SU-DHL-6 (cell line): ENCODE results near the gene STAT1.

Experiments
- H2AFZ ChIP-seq: fragments of 200-600 bp; sonication (generic); 2 replicates; pipeline ENCODE4 v1.6.1; 2014; ENCODE audit warnings: low read depth, mild to moderate bottlenecking, moderate library complexity, mixed read lengths, antibody characterized with exemption, low read length; ENCODE audit not compliant: severe bottlenecking
- H3F3A ChIP-seq: fragments of 200-600 bp; shearing (Covaris generic); 2 replicates; pipeline ENCODE4 v1.6.0; 2016; ENCODE audit warnings: antibody characterized with exemption, mild to moderate bottlenecking; ENCODE audit not compliant: insufficient read depth
- H3K27ac ChIP-seq: fragments of 200-600 bp; sonication (generic); 2 replicates; pipeline ENCODE4 v1.5.1; 2016; ENCODE audit warnings: low read depth, mild to moderate bottlenecking, low read length, moderate library complexity, mixed read lengths
- H3K27me3 ChIP-seq: fragments of 200-600 bp; sonication (generic), shearing (Covaris generic); 2 replicates; pipeline ENCODE4 v1.6.0; 2014; ENCODE audit warnings: mild to moderate bottlenecking, low read length
- H3K36me3 ChIP-seq: fragments of 200-600 bp; sonication (generic); 2 replicates; pipeline ENCODE4 v1.6.1; 2014; ENCODE audit warnings: mild to moderate bottlenecking, low read length, mixed read lengths
- H3K4me2 ChIP-seq: fragments of 300-600, 200-600 bp; shearing (Covaris generic), sonication (generic); 2 replicates; pipeline ENCODE4 v1.6.0; 2014; ENCODE audit warnings: low read length, low read depth, mild to moderate bottlenecking; ENCODE audit not compliant: poor library complexity, severe bottlenecking
- H3K4me3 ChIP-seq: fragments of 200-600 bp; sonication (generic); 2 replicates; pipeline ENCODE4 v1.5.1; 2014; ENCODE audit warnings: antibody characterized with exemption, low read length, mild to moderate bottlenecking, mixed read lengths; ENCODE audit not compliant: insufficient read depth, poor library complexity, severe bottlenecking
- H3K79me2 ChIP-seq: fragments of 200-600 bp; sonication (generic); 2 replicates; pipeline ENCODE4 v1.6.1; 2014; ENCODE audit warnings: mild to moderate bottlenecking, low read length, moderate library complexity; ENCODE audit not compliant: insufficient read depth
- H3K9ac ChIP-seq: fragments of 200-600 bp; sonication (generic); 2 replicates; pipeline ENCODE4 v1.7.0; 2014; ENCODE audit warnings: mild to moderate bottlenecking, low read length
- H3K9me2 ChIP-seq: fragments of 200-600 bp; sonication (generic); replicated peaks from 2 replicates; pipeline ENCODE4 v1.6.1; 2014; ENCODE audit warnings: low read length; ENCODE audit not compliant: insufficient read depth
- H3K9me3 ChIP-seq: fragments of 200-600 bp; sonication (generic); 2 replicates; pipeline ENCODE4 v1.6.1; 2014; ENCODE audit warnings: low read length, mixed read lengths; ENCODE audit not compliant: insufficient read depth
- H4K20me1 ChIP-seq: fragments of 200-600 bp; sonication (generic); 2 replicates; pipeline ENCODE4 v1.6.1; 2014; ENCODE audit warnings: low read depth, mild to moderate bottlenecking, antibody characterized with exemption, low read length, moderate library complexity, mixed read lengths
- EZH2phosphoT487 ChIP-seq: fragments of 200-600 bp; sonication (generic), shearing (Covaris generic); conservative IDR thresholded peaks from 2 replicates; pipeline ENCODE4 v1.6.1; 2018; ENCODE audit warnings: mild to moderate bottlenecking, antibody characterized with exemption, low read length, moderate library complexity, mixed read lengths
- TF ChIP-seq, protein P1 (sequence below): fragments of 200-600 bp; sonication (generic); IDR thresholded peaks from one replicate; pipeline ENCODE4 v1.5.1; 2017; ENCODE audit warnings: antibody characterized with exemption, mild to moderate bottlenecking, low read length, moderate library complexity; ENCODE audit not compliant: insufficient read depth, poor library complexity, severe bottlenecking

The STAT1 gene

DNA sequence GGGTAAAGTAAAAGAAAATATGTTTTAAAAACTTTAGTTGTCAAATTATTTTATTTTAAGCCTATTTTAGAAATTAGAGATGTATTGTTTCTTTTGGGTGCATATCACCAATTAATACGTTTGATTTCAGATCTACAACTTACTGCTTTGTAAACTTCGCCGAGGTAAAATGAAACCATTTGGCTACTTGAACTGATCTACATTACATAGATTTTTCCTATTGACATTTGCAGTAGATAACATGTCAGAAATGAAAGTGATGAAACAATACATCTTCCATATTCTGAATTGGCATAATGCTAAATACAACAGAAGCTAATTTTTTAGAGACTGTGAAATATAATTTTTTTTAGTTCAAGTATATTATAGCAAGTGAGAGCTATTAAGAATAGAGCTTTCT is 93.9 kb downstream of the STAT1 start:
- Histone ChIP-seq H3K4me2 (no peak overlapping the region), H2AFZ (no peak overlapping the region), H3K27me3 (no peaks in the 10 kb centered on the region), H3K36me3 (peaks cover 67% of the 10 kb centered on the region), H3K27ac (no peak overlapping the region), H3K79me2 (no peaks in the 10 kb centered on the region), H3F3A (peaks cover 9% of the 10 kb centered on the region; the same call in 1 of the 2 replicates), H3K9me3 (no peaks in the 10 kb centered on the region), H3K9me2 (no peaks in the 10 kb centered on the region), H3K9ac (no peak overlapping the region), H3K4me3 (no peak overlapping the region), H4K20me1 (no peaks in the 10 kb centered on the region)
- TF ChIP-seq EZH2phosphoT487, result no peak
- TF ChIP-seq, protein P1, sequence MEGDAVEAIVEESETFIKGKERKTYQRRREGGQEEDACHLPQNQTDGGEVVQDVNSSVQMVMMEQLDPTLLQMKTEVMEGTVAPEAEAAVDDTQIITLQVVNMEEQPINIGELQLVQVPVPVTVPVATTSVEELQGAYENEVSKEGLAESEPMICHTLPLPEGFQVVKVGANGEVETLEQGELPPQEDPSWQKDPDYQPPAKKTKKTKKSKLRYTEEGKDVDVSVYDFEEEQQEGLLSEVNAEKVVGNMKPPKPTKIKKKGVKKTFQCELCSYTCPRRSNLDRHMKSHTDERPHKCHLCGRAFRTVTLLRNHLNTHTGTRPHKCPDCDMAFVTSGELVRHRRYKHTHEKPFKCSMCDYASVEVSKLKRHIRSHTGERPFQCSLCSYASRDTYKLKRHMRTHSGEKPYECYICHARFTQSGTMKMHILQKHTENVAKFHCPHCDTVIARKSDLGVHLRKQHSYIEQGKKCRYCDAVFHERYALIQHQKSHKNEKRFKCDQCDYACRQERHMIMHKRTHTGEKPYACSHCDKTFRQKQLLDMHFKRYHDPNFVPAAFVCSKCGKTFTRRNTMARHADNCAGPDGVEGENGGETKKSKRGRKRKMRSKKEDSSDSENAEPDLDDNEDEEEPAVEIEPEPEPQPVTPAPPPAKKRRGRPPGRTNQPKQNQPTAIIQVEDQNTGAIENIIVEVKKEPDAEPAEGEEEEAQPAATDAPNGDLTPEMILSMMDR, result no peak
